ENCODE measurements around the gene ECE2.
A peak's percentile ranks its signal among the peaks of the same experiment; 100 is the strongest.

The ECE2 gene

GRCh38 chr3:184317201-184317600, 41.4 kb downstream of the ECE2 start:
- POLR2A ChIA-PET (ENCODE audit: low non-redundant PET): no interaction called here
- H3K27ac ChIP-seq: peak overlapping the region; percentile 99
- no peak for DNase-seq (ENCODE audit: low spot score)
- CTCF ChIA-PET: interaction anchor here (0.7 kb wide), 1 partner anchor 244 kb away, joined by 3 read pairs; the partner anchor contains the start of gene EPHB3
- TF ChIP-seq CTCF (conservative IDR thresholded peaks at IDR 0.05; ENCODE audit: low read depth): no peak

- ChIA-PET CTCF (interaction anchor here (0.6 kb wide), 1 partner anchor 164 kb away, joined by 4 read pairs; no protein-coding TSS in a partner anchor), POLR2A (ENCODE audit: low non-redundant PET) (interaction anchor here (1.1 kb wide), 1 partner anchor 9 kb away, joined by 3 read pairs; no protein-coding TSS in a partner anchor)
- peak overlapping the region; percentile 99 for H3K27ac ChIP-seq
- no peak for TF ChIP-seq CTCF (conservative IDR thresholded peaks at IDR 0.05; ENCODE audit: low read depth)
- peak; percentile 97 for DNase-seq (ENCODE audit: low spot score)
Measured at GRCh38 chr3:184320104-184320445, 44.3 kb downstream of the ECE2 start.

GRCh38 chr3:184321666-184322065, 45.8 kb downstream of the ECE2 start:
- peak overlapping the region; percentile 99 for H3K27ac ChIP-seq
- TF ChIP-seq CTCF (conservative IDR thresholded peaks at IDR 0.05; ENCODE audit: low read depth): no peak
- DNase-seq (ENCODE audit: low spot score): no peak
- ChIA-PET POLR2A (ENCODE audit: low non-redundant PET) (no interaction called here), CTCF (no interaction called here)

GRCh38 chr3:184322731-184323487, 47.1 kb downstream of the ECE2 start:
- CTCF ChIA-PET: no interaction called here
- POLR2A ChIA-PET (ENCODE audit: low non-redundant PET): no interaction called here

GRCh38 chr3:184323696-184324095, 47.9 kb downstream of the ECE2 start:
- CTCF ChIA-PET: interaction anchor here (0.7 to 0.8 kb wide), 2 partner anchors 22 to 63 kb away, joined by 3 to 4 read pairs; no protein-coding TSS in a partner anchor
- peak overlapping the region; percentile 26 for H3K27ac ChIP-seq
- no peak for DNase-seq (ENCODE audit: low spot score)
- TF ChIP-seq CTCF (conservative IDR thresholded peaks at IDR 0.05; ENCODE audit: low read depth): no peak
- POLR2A ChIA-PET (ENCODE audit: low non-redundant PET): no interaction called here

More at GRCh38 chr3:184322731-184323487, 47.1 kb downstream of the ECE2 start:
- TF ChIP-seq CTCF (conservative IDR thresholded peaks at IDR 0.05; ENCODE audit: low read depth): no peak
- no peak for DNase-seq (ENCODE audit: low spot score)
- H3K27ac ChIP-seq: peak overlapping the region; percentile 26

GRCh38 chr3:184325269-184325668, 49.4 kb downstream of the ECE2 start:
- peak overlapping the region; percentile 26 for H3K27ac ChIP-seq
- ChIA-PET CTCF (no interaction called here), POLR2A (ENCODE audit: low non-redundant PET) (no interaction called here)
- no peak for DNase-seq (ENCODE audit: low spot score)
- no peak for TF ChIP-seq CTCF (conservative IDR thresholded peaks at IDR 0.05; ENCODE audit: low read depth)

Measured in RWPE1 (cell line).